Muscle layer of duodenum (tissue), 2 donors: ENCODE measurements around the gene NMBR.
"Not testable (repeated sequence)": the region's sequence is repeated elsewhere in the genome, so short reads cannot be mapped to it uniquely, and the experiment has no call there.

Source experiments
- H3K27ac ChIP-seq: one replicate; pipeline ENCODE4 v1.7.0; 2013; ENCODE audit warnings: mild to moderate bottlenecking, low read length
- H3K27me3 ChIP-seq: one replicate; pipeline ENCODE4 v1.7.0; 2013; ENCODE audit warnings: low read depth, mild to moderate bottlenecking, control low read depth, low read length
- H3K36me3 ChIP-seq, 2 donors: one replicate each; pipeline ENCODE4 v1.7.0; 2013; ENCODE audit warnings: low read length in 2 of 2, control low read depth in 1 of 2, mild to moderate bottlenecking in 1 of 2; ENCODE audit not compliant: insufficient read depth in 2 of 2, control insufficient read depth in 1 of 2
- H3K4me1 ChIP-seq, 2 donors: one replicate each; pipeline ENCODE4 v1.7.0; 2013; ENCODE audit warnings: low read length in 2 of 2, mild to moderate bottlenecking in 2 of 2, control low read depth in 1 of 2, moderate library complexity in 1 of 2; ENCODE audit not compliant: insufficient read depth in 2 of 2, control insufficient read depth in 1 of 2
- H3K4me3 ChIP-seq, 2 donors: one replicate each; pipeline ENCODE4 v1.7.0; 2013; ENCODE audit warnings: low read length in 2 of 2, low read depth in 1 of 2, mild to moderate bottlenecking in 1 of 2
- H3K9me3 ChIP-seq, 2 donors: one replicate each; pipeline ENCODE4 v1.7.0; 2013; ENCODE audit warnings: low read length in 2 of 2, control low read depth in 1 of 2, mild to moderate bottlenecking in 1 of 2; ENCODE audit not compliant: control insufficient read depth in 1 of 2
- donor health status: healthy.

The NMBR gene

DNA sequence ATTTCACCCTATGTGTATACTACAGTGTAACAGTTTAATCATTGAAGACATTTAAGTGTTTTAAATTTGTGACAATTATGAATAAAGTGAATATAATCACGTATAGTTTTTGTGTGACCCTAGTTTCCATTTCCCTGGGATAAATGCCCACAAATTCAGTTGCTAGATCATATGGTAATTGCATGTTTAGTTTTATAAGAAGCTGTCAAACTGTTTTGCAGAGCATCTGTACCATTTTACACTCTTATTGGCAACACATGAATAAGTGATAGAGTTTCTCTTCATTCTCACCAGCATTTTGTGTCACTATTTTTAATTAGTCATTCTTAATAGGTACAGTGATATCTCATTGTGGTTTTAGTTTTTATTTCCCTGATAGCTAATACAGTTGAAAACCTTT is 7.4 kb upstream of the NMBR start:
- Histone ChIP-seq H3K4me3 (no peak overlapping the region), H3K27me3 (no peaks in the 10 kb centered on the region), H3K9me3 (no peaks in the 10 kb centered on the region), H3K27ac (no peak overlapping the region), H3K36me3 (no peaks in the 10 kb centered on the region), H3K4me1 (peaks cover 0 to 8% of the 10 kb centered on the region in 2 donors)

- H3K4me3 ChIP-seq: no peak overlapping the region
- H3K9me3 ChIP-seq: no peaks in the 10 kb centered on the region
- H3K27ac ChIP-seq: no peak overlapping the region
- H3K36me3 ChIP-seq: no peaks in the 10 kb centered on the region
- peaks cover 9 to 19% of the 10 kb centered on the region in 2 donors for H3K4me1 ChIP-seq
- no peaks in the 10 kb centered on the region for H3K27me3 ChIP-seq
Observed at GRCh38 chr6:142153196-142153595, 6.3 kb upstream of the NMBR start.

DNA sequence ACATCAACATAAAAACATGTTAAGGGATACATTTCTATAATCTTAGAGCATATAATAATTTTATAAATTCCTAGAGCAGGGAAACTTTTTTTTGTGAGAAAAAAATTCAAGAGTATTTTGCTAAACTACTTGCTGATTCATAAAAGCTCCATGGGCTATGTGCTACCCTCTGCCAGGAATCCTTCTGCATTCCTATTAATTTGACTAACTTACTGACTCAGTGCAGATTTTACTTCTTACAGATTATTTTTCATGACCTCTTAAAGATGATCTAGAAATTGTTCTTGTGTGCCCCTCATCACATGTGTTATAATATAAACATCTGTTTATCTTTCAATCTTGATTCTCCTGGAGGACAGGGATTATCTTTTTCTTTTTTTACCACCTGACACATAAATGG is 5.8 kb upstream of the NMBR start:
- no peaks in the 10 kb centered on the region for H3K9me3 ChIP-seq
- no peaks in the 10 kb centered on the region for H3K36me3 ChIP-seq
- H3K27me3 ChIP-seq: no peaks in the 10 kb centered on the region
- no peak overlapping the region for H3K4me3 ChIP-seq
- no peak overlapping the region for H3K27ac ChIP-seq
- peaks cover 14 to 24% of the 10 kb centered on the region in 2 donors for H3K4me1 ChIP-seq

DNA sequence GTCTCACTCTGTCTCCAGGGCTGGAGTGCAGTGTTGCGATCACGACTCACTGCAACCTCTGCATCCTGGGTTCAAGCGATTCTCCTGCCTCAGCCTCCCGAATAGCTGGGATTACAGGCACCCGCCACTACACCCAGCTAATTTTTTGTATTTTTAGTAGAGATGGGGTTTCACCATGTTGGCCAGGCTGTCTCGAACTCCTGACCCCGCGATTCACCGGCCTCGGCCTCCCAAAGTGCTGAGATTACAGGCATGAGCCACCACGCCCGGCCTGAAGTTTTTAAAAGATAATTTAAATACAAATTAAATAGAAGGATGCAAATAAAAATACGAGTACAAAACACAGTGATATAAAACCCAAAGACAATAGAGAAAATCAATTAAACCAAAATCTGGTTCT is 5.4 kb downstream of the NMBR start:
- H3K27ac ChIP-seq, H3K36me3 ChIP-seq, H3K27me3 ChIP-seq, H3K4me3 ChIP-seq, H3K4me1 ChIP-seq, H3K9me3 ChIP-seq: not testable (repeated sequence)

GRCh38 chr6:142138876-142139275 is 8.0 kb downstream of the NMBR start:
- Histone ChIP-seq H3K4me3 (no peak overlapping the region), H3K27me3 (no peaks in the 10 kb centered on the region), H3K27ac (no peak overlapping the region), H3K4me1 (no peaks in the 10 kb centered on the region), H3K36me3 (no peaks in the 10 kb centered on the region), H3K9me3 (no peaks in the 10 kb centered on the region)

DNA sequence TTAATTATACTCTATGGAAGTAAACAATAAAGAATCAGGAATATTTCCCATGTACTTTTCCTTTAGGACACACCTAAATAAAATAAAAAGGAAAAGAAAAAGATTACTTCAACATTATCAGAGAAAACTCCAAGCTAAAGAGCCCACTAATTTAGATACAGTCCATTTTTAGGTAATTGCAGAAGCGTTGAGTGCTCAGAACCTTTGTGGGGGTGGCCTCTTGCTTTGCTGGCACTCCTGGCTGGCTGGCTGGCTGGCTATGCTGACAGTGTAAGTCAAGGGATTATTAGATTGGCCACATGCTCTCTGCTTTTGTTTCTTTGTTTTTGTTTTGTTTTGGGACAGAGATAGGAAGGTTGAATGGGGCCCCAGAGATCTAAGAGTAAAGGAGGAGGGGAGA is 14.3 kb downstream of the NMBR start, which contains the start of gene GJE1:
GJE1 (plus strand) TSS at position 301 of the 400 bp plus-strand sequence. CDS start 234 bp downstream, outside the sequence.
- no peaks in the 10 kb centered on the region for H3K36me3 ChIP-seq
- H3K27ac ChIP-seq: no peak within 1 kb of the TSS
- no peak within 1 kb of the TSS for H3K4me3 ChIP-seq
- no peaks in the 10 kb centered on the region for H3K4me1 ChIP-seq
- H3K27me3 ChIP-seq: no peaks in the 10 kb centered on the region
- H3K9me3 ChIP-seq: peaks cover 6 to 10% of the 10 kb centered on the region in 2 donors

DNA sequence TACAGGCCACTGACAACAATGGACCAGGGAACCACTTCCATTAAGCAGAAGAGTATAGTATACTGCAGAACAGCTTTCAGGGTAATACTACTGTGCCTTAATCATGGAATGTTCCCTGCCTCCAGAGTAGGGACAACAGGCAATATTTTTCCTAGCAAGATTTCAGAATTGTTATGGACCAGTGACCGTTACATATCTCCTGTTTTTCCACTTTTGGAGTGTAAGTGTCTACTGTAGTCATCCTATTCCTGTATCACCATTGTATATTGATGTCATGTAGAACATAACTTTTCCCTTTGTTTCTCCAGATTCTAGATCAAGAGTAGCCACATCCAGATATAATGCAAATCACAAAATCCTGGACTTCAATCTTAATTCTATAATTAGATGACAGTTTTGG is 16.1 kb downstream of the NMBR start:
- peaks cover 6 to 10% of the 10 kb centered on the region in 2 donors for H3K9me3 ChIP-seq

DNA sequence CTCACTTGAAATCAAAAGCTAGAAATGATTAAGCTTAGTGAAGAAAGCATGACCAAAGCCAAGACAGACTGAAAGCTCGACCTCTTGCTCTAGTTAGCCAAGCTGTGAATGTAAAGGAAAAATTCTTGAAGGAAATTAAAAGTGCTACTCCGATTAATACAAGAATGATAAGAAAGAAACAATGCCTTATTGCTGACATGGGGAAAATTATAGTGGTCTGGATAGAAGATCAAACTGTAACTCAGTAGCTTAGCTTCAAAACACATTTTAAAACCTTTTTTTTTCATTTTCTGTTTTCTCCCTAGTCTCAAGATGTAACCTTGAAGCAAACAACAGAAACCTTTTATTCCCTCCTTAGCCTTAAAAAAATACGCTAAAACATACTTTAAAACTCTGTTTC is 25.6 kb downstream of the NMBR start:
- Histone ChIP-seq H3K9me3 (no peaks in the 10 kb centered on the region), H3K4me3 (no peak overlapping the region), H3K4me1 (no peaks in the 10 kb centered on the region), H3K27ac (no peak overlapping the region), H3K27me3 (no peaks in the 10 kb centered on the region), H3K36me3 (no peaks in the 10 kb centered on the region)

More for the DNA sequence above, 16.1 kb downstream of the NMBR start:
- no peaks in the 10 kb centered on the region for H3K27me3 ChIP-seq
- H3K27ac ChIP-seq: no peak overlapping the region
- no peak overlapping the region for H3K4me3 ChIP-seq
- no peaks in the 10 kb centered on the region for H3K36me3 ChIP-seq
- H3K4me1 ChIP-seq: no peaks in the 10 kb centered on the region

DNA sequence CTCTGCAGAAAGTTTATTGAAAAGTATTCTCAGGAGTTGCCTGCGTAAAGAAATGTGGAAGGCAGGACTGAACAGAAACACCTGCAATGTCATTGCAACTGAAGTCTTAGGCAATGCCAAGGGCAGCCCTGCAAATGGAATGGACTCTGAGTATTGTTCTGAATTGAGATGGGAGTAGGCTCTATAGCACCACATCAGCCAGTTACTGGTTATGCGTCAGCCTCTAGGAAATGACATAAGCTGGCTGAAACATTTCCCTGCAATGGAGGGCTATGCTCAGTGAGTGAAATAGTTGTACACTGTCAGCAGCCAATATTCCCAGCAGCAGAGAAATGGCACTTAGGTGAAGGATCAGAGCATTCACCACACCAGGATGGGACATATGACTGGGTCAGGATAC is 28.0 kb downstream of the NMBR start:
- Histone ChIP-seq H3K36me3 (no peaks in the 10 kb centered on the region), H3K4me1 (no peaks in the 10 kb centered on the region), H3K9me3 (no peaks in the 10 kb centered on the region), H3K27ac (no peak overlapping the region), H3K27me3 (no peaks in the 10 kb centered on the region), H3K4me3 (no peak overlapping the region)

GRCh38 chr6:142118328-142118727 is 28.6 kb downstream of the NMBR start:
- H3K4me1 ChIP-seq: no peaks in the 10 kb centered on the region
- H3K27ac ChIP-seq: no peak overlapping the region
- no peaks in the 10 kb centered on the region for H3K9me3 ChIP-seq
- no peaks in the 10 kb centered on the region for H3K36me3 ChIP-seq
- no peaks in the 10 kb centered on the region for H3K27me3 ChIP-seq
- no peak overlapping the region for H3K4me3 ChIP-seq

- H3K4me3 ChIP-seq: no peak overlapping the region
- H3K27ac ChIP-seq: no peak overlapping the region
- H3K36me3 ChIP-seq: no peaks in the 10 kb centered on the region
- no peaks in the 10 kb centered on the region for H3K27me3 ChIP-seq
- H3K4me1 ChIP-seq: no peaks in the 10 kb centered on the region
- H3K9me3 ChIP-seq: no peaks in the 10 kb centered on the region
Observed at GRCh38 chr6:142117366-142117765, 29.6 kb downstream of the NMBR start.

- Histone ChIP-seq H3K27ac (no peak overlapping the region), H3K36me3 (no peaks in the 10 kb centered on the region), H3K9me3 (no peaks in the 10 kb centered on the region), H3K4me3 (no peak overlapping the region), H3K27me3 (no peaks in the 10 kb centered on the region), H3K4me1 (no peaks in the 10 kb centered on the region)
Observed at GRCh38 chr6:142112451-142113061, 34.4 kb downstream of the NMBR start.
